Measurements from ENCODE around the gene NUP88. TPM values are rescaled to one million over a fixed set of nuclear protein-coding genes. Genes with fewer than 3 reads are reported as not detected.
A peak's percentile ranks its signal among the peaks of the same experiment; 100 is the strongest.

Gene NUP88
- total and polyA plus RNA-seq, 10 of the 15 experiments (the other 5 are each of a cell fraction or from before 2014, with no cell fraction given) = 110 to 244 (median 188) TPM

DNA sequence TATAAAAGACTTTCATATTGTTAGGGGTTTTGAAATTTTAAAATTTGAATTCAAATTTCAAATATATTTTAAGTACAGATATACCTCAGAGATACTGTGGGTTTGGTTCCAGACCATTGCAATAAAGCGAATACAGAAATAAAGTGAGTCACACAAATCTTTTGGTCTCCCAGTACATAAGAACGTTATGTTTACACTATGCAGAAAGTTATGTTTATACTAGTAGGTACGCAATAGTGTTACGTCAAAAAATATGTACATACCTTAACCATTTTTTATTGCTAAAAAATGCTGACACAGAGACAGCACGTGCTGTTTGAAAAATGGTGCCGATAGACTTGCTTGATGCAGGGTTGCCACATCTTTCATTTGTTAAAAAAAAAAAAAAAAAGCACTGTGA, 19.7 kb downstream of the NUP88 start (continued):
- TF ChIP-seq NR2C2 (IDR thresholded peaks at IDR 0.05; ENCODE audit: borderline replicate concordance, control insufficient read depth, insufficient read length, low read depth) (no peak), WRNIP1 (IDR thresholded peaks at IDR 0.05; ENCODE audit: borderline replicate concordance, low read depth, low read length) (no peak)

DNA sequence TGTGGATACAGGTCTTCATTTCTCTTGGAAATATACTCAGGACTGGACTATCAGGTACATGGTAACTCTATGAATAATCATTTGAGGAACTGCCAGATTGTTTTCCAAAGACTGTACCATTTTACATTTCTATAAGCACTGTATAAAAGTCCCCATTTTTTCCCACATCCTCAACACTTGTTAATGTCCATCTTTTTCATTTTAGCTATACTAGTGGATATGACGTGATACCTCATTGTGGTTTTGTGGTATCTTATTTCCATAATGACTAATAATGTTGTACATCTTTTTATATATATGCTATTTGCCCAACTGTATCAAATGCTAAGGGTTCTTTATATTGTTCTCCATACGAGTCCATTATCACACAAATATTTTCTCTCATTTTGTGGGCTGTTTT, 22.9 kb downstream of the NUP88 start:
- H4K20me1 ChIP-seq (ENCODE audit: control insufficient read depth, insufficient read depth) = no peaks in the 10 kb centered on the region
- ChIA-PET SMC1A (ENCODE audit: uncharacterized antibody, unreplicated experiment) (interaction anchor here (1.1 kb wide), 1 partner anchor 20 kb away, joined by 3 read pairs; no protein-coding TSS in a partner anchor), CTCF (interaction anchor here (1.2 kb wide), 1 partner anchor 11 kb away, joined by 3 read pairs; no protein-coding TSS in a partner anchor), POLR2A (interaction anchor here (0.5 kb wide), 1 partner anchor 27 kb away, joined by 3 read pairs; no protein-coding TSS in a partner anchor), RAD21 (ENCODE audit: unreplicated experiment) (no interaction called here)
- FAIRE-seq (no peak), ATAC-seq (peak; percentile 40), DNase-seq (ENCODE audit: low read depth, low spot score) (no peak)
- WGBS (ENCODE audit: insufficient coverage, insufficient replicate concordance, low lambda C conversion rate, missing lambda C conversion rate) = 65% methylated on average over 2 of the region's 2 CpGs
- no peak overlapping the region for H3K4me3 ChIP-seq
- H3K4me2 ChIP-seq (ENCODE audit: control insufficient read depth, insufficient read depth) = no peak overlapping the region
- no peak overlapping the region for H3K9ac ChIP-seq (ENCODE audit: control insufficient read depth, insufficient read depth, low read length)
- no peak overlapping the region for H2AFZ ChIP-seq (ENCODE audit: control insufficient read depth, low read depth, low read length)
- no TSS peak for BruUV-seq (replicated peaks)
- H3K4me1 ChIP-seq (ENCODE audit: control insufficient read depth, insufficient read depth, low read length) = peaks cover 5% of the 10 kb centered on the region; the same call in 1 of the 2 replicates
- H3K27ac ChIP-seq (ENCODE audit: control insufficient read depth, insufficient read depth) = no peak overlapping the region
- intact Hi-C loops (cut with micrococcal nuclease; ENCODE audit: unreplicated experiment) = no loop called here
- no peaks in the 10 kb centered on the region; the same call in 1 of the 2 replicates for H3K79me2 ChIP-seq (ENCODE audit: control insufficient read depth, insufficient read depth, low read length)
- H3K9me3 ChIP-seq (replicated peaks; ENCODE audit: control insufficient read depth, insufficient read depth, low read length) = no peaks in the 10 kb centered on the region; the same call in 2 of the 3 replicates
- peaks cover 3 to 40% of the 10 kb centered on the region in 2 experiments for H3K36me3 ChIP-seq (ENCODE audit: control insufficient read depth in 2 of 2, insufficient read depth in 2 of 2, low read length in 1 of 2)
- H3K27me3 ChIP-seq (replicated peaks in 1 of 2; ENCODE audit: control insufficient read depth in 2 of 2, insufficient read depth in 2 of 2, low read length in 1 of 2) = no peaks in the 10 kb centered on the region
- in situ Hi-C loops (cut with MboI) = no loop called here
- TF ChIP-seq RUNX3 (IDR thresholded peaks at IDR 0.05; ENCODE audit: low read length) (peak; percentile 85), GABPA (IDR thresholded peaks at IDR 0.05; ENCODE audit: low read depth) (no peak), BHLHE40 (IDR thresholded peaks at IDR 0.05; ENCODE audit: borderline replicate concordance in 1 of 2, low read depth in 2 of 2, low read length in 1 of 2) (no peak), SIN3A (IDR thresholded peaks at IDR 0.05; ENCODE audit: low read depth, low read length) (no peak), ZSCAN29 (IDR thresholded peaks at IDR 0.05) (no peak), JUND (IDR thresholded peaks at IDR 0.05; ENCODE audit: low read depth, low read length) (no peak), SREBF2 (IDR thresholded peaks at IDR 0.05; ENCODE audit: low read length) (no peak), NR2F1 (conservative IDR thresholded peaks at IDR 0.05) (no peak)
- TF ChIP-seq, protein P1, sequence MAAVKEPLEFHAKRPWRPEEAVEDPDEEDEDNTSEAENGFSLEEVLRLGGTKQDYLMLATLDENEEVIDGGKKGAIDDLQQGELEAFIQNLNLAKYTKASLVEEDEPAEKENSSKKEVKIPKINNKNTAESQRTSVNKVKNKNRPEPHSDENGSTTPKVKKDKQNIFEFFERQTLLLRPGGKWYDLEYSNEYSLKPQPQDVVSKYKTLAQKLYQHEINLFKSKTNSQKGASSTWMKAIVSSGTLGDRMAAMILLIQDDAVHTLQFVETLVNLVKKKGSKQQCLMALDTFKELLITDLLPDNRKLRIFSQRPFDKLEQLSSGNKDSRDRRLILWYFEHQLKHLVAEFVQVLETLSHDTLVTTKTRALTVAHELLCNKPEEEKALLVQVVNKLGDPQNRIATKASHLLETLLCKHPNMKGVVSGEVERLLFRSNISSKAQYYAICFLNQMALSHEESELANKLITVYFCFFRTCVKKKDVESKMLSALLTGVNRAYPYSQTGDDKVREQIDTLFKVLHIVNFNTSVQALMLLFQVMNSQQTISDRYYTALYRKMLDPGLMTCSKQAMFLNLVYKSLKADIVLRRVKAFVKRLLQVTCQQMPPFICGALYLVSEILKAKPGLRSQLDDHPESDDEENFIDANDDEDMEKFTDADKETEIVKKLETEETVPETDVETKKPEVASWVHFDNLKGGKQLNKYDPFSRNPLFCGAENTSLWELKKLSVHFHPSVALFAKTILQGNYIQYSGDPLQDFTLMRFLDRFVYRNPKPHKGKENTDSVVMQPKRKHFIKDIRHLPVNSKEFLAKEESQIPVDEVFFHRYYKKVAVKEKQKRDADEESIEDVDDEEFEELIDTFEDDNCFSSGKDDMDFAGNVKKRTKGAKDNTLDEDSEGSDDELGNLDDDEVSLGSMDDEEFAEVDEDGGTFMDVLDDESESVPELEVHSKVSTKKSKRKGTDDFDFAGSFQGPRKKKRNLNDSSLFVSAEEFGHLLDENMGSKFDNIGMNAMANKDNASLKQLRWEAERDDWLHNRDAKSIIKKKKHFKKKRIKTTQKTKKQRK (IDR thresholded peaks at IDR 0.05; ENCODE audit: low read depth, low read length) = no peak
- TF ChIP-seq, protein P2, sequence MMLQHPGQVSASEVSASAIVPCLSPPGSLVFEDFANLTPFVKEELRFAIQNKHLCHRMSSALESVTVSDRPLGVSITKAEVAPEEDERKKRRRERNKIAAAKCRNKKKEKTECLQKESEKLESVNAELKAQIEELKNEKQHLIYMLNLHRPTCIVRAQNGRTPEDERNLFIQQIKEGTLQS (IDR thresholded peaks at IDR 0.05; ENCODE audit: borderline replicate concordance, extremely low read depth, low read depth, low read length) = no peak
- TF ChIP-seq, protein P3, sequence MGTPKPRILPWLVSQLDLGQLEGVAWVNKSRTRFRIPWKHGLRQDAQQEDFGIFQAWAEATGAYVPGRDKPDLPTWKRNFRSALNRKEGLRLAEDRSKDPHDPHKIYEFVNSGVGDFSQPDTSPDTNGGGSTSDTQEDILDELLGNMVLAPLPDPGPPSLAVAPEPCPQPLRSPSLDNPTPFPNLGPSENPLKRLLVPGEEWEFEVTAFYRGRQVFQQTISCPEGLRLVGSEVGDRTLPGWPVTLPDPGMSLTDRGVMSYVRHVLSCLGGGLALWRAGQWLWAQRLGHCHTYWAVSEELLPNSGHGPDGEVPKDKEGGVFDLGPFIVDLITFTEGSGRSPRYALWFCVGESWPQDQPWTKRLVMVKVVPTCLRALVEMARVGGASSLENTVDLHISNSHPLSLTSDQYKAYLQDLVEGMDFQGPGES (IDR thresholded peaks at IDR 0.05) = no peak
- TF ChIP-seq, protein P4, sequence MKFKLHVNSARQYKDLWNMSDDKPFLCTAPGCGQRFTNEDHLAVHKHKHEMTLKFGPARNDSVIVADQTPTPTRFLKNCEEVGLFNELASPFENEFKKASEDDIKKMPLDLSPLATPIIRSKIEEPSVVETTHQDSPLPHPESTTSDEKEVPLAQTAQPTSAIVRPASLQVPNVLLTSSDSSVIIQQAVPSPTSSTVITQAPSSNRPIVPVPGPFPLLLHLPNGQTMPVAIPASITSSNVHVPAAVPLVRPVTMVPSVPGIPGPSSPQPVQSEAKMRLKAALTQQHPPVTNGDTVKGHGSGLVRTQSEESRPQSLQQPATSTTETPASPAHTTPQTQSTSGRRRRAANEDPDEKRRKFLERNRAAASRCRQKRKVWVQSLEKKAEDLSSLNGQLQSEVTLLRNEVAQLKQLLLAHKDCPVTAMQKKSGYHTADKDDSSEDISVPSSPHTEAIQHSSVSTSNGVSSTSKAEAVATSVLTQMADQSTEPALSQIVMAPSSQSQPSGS (IDR thresholded peaks at IDR 0.05; ENCODE audit: low read length) = 0 out of 2 replicates have a peak, but pooled peaks have one; percentile 57
- TF ChIP-seq, protein P5, sequence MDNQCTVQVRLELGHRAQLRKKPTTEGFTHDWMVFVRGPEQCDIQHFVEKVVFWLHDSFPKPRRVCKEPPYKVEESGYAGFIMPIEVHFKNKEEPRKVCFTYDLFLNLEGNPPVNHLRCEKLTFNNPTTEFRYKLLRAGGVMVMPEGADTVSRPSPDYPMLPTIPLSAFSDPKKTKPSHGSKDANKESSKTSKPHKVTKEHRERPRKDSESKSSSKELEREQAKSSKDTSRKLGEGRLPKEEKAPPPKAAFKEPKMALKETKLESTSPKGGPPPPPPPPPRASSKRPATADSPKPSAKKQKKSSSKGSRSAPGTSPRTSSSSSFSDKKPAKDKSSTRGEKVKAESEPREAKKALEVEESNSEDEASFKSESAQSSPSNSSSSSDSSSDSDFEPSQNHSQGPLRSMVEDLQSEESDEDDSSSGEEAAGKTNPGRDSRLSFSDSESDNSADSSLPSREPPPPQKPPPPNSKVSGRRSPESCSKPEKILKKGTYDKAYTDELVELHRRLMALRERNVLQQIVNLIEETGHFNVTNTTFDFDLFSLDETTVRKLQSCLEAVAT (IDR thresholded peaks at IDR 0.05) = no peak

All from GM12878 (cell line).